Epithelial cell of prostate (primary cell): ENCODE data around the gene FRMD8.
"Not testable (repeated sequence)": the region's sequence is repeated elsewhere in the genome, so short reads cannot be mapped to it uniquely, and the experiment has no call there.

Experiments used
- DNase-seq: peaks from one replicate; pipeline ENCODE4 v3.0.0-alpha.2; 2011; ENCODE audit warnings: low read depth, low spot score
- H3K27ac ChIP-seq: fragments of 450-650 bp; 2 replicates; pipeline ENCODE4 v1.5.1; 2017; ENCODE audit warnings: mild to moderate bottlenecking

The FRMD8 gene

GRCh38 chr11:65411681-65412070 is 25.2 kb downstream of the FRMD8 start:
- no peak for DNase-seq
- no peak overlapping the region for H3K27ac ChIP-seq

GRCh38 chr11:65412271-65413076 is 26.0 kb downstream of the FRMD8 start:
- no peak overlapping the region for H3K27ac ChIP-seq
- DNase-seq = no peak

- DNase-seq, H3K27ac ChIP-seq: not testable (repeated sequence)
Measured at GRCh38 chr11:65413077-65413664, 26.7 kb downstream of the FRMD8 start.

- DNase-seq = no peak
- peak overlapping the region; percentile 100 for H3K27ac ChIP-seq
Measured at GRCh38 chr11:65414776-65415498, 28.5 kb downstream of the FRMD8 start.

GRCh38 chr11:65415499-65416340 is 29.3 kb downstream of the FRMD8 start:
- DNase-seq = no peak

GRCh38 chr11:65416341-65416824 is 29.9 kb downstream of the FRMD8 start:
- peak overlapping the region; percentile 100 for H3K27ac ChIP-seq
- no peak for DNase-seq

More at GRCh38 chr11:65415499-65416340, 29.3 kb downstream of the FRMD8 start:
- peak overlapping the region; percentile 100 for H3K27ac ChIP-seq

- H3K27ac ChIP-seq = peak overlapping the region; percentile 100
- no peak for DNase-seq
Measured at GRCh38 chr11:65416841-65417701, 30.6 kb downstream of the FRMD8 start.

GRCh38 chr11:65417702-65418430 is 31.4 kb downstream of the FRMD8 start:
- peak overlapping the region; percentile 100 for H3K27ac ChIP-seq
- DNase-seq = no peak

- H3K27ac ChIP-seq = peak overlapping the region; percentile 100
Measured at GRCh38 chr11:65418431-65418680, 31.9 kb downstream of the FRMD8 start.

GRCh38 chr11:65418681-65419459 is 32.4 kb downstream of the FRMD8 start:
- H3K27ac ChIP-seq = peak overlapping the region; percentile 100
- DNase-seq = peak; percentile 82

More at GRCh38 chr11:65418431-65418680, 31.9 kb downstream of the FRMD8 start:
- DNase-seq = no peak

GRCh38 chr11:65419460-65419771 is 33.0 kb downstream of the FRMD8 start:
- no peak for DNase-seq
- peak overlapping the region; percentile 100 for H3K27ac ChIP-seq

- peak; percentile 82 for DNase-seq
Measured at GRCh38 chr11:65419772-65420481, 33.5 kb downstream of the FRMD8 start.

GRCh38 chr11:65420506-65420905 is 34.1 kb downstream of the FRMD8 start:
- no peak for DNase-seq

More at GRCh38 chr11:65419772-65420481, 33.5 kb downstream of the FRMD8 start:
- peak overlapping the region; percentile 100 for H3K27ac ChIP-seq

GRCh38 chr11:65420979-65421793 is 34.7 kb downstream of the FRMD8 start:
- H3K27ac ChIP-seq = peak overlapping the region; percentile 100
- peak; percentile 99 for DNase-seq

More at GRCh38 chr11:65420506-65420905, 34.1 kb downstream of the FRMD8 start:
- H3K27ac ChIP-seq = peak overlapping the region; percentile 100

GRCh38 chr11:65421794-65422632 is 35.6 kb downstream of the FRMD8 start:
- peak overlapping the region; percentile 100 for H3K27ac ChIP-seq
- DNase-seq = peak; percentile 88
